MM.1S (cell line): ENCODE data around the gene CYSTM1.

ENCODE experiments used
- DNase-seq: peaks from one replicate; pipeline ENCODE4 v3.0.0-alpha.2; 2015
- H2AFZ ChIP-seq: fragments of 300-600 bp; sonication (generic); 2 replicates; pipeline ENCODE4 v1.6.0; 2016; ENCODE audit warnings: antibody characterized with exemption, low read length
- H3F3A ChIP-seq: fragments of 300-600 bp; sonication (generic); 2 replicates; pipeline ENCODE4 v1.6.1; 2016; ENCODE audit warnings: mild to moderate bottlenecking, antibody characterized with exemption, low read length, moderate library complexity, mixed read lengths; ENCODE audit not compliant: insufficient read depth
- H3K27ac ChIP-seq: fragments of 300-600 bp; sonication (generic); 2 replicates; pipeline ENCODE4 v1.5.1; 2016; ENCODE audit warnings: mild to moderate bottlenecking, low read length
- H3K27me3 ChIP-seq: fragments of 300-600 bp; sonication (generic); replicated peaks from 2 replicates; pipeline ENCODE4 v1.6.0; 2016; ENCODE audit warnings: low read length; ENCODE audit not compliant: insufficient read depth
- H3K36me3 ChIP-seq: fragments of 300-600 bp; sonication (generic); replicated peaks from 2 replicates; pipeline ENCODE4 v1.6.1; 2016; ENCODE audit warnings: mild to moderate bottlenecking, low read length, mixed read lengths; ENCODE audit not compliant: insufficient read depth
- H3K4me1 ChIP-seq: fragments of 300-600 bp; sonication (generic); 2 replicates; pipeline ENCODE4 v1.6.1; 2016; ENCODE audit warnings: low read length, mixed read lengths
- H3K4me2 ChIP-seq: fragments of 300-600 bp; sonication (generic); 2 replicates; pipeline ENCODE4 v1.6.0; 2016; ENCODE audit warnings: low read depth, low read length
- H3K4me3 ChIP-seq: fragments of 300-600 bp; sonication (generic); 2 replicates; pipeline ENCODE4 v1.5.1; 2016; ENCODE audit warnings: low read length, mixed read lengths
- H3K79me2 ChIP-seq: fragments of 300-600 bp; sonication (generic); 2 replicates; pipeline ENCODE4 v1.6.1; 2016; ENCODE audit warnings: mixed run types, low read length, mixed read lengths
- H3K9ac ChIP-seq: fragments of 300-600 bp; sonication (generic); 2 replicates; pipeline ENCODE4 v1.6.1; 2016; ENCODE audit warnings: low read length, mixed read lengths
- H3K9me2 ChIP-seq: fragments of 300-600 bp; sonication (generic); replicated peaks from 2 replicates; pipeline ENCODE4 v1.6.1; 2016; ENCODE audit warnings: mild to moderate bottlenecking, low read length, mixed read lengths; ENCODE audit not compliant: insufficient read depth
- H3K9me3 ChIP-seq: fragments of 300-600 bp; sonication (generic); replicated peaks from 2 replicates; pipeline ENCODE4 v1.6.1; 2016; ENCODE audit warnings: mild to moderate bottlenecking, low read length, mixed read lengths; ENCODE audit not compliant: insufficient read depth
- H4K20me1 ChIP-seq: fragments of 300-600 bp; sonication (generic); 2 replicates; pipeline ENCODE4 v1.6.1; 2016; ENCODE audit warnings: mild to moderate bottlenecking, low read length, moderate library complexity, mixed read lengths; ENCODE audit not compliant: insufficient read depth
- EZH2 ChIP-seq: fragments of 300-600 bp; sonication (generic); optimal IDR thresholded peaks from 2 replicates; pipeline ENCODE3; 2017; ENCODE audit warnings: low read depth, mild to moderate bottlenecking, antibody characterized with exemption, low read length, mixed read lengths
- EZH2phosphoT487 ChIP-seq: fragments of 300-600 bp; sonication (generic); IDR thresholded peaks from 2 replicates; pipeline ENCODE4 v1.6.1; 2018; ENCODE audit warnings: antibody characterized with exemption, low read length
- TF ChIP-seq, protein P1 (sequence below): fragments of 300-600 bp; sonication (generic); IDR thresholded peaks from 2 replicates; pipeline ENCODE4 v1.5.1; 2016; ENCODE audit warnings: antibody characterized with exemption, low read length, mixed read lengths

Gene CYSTM1

DNA sequence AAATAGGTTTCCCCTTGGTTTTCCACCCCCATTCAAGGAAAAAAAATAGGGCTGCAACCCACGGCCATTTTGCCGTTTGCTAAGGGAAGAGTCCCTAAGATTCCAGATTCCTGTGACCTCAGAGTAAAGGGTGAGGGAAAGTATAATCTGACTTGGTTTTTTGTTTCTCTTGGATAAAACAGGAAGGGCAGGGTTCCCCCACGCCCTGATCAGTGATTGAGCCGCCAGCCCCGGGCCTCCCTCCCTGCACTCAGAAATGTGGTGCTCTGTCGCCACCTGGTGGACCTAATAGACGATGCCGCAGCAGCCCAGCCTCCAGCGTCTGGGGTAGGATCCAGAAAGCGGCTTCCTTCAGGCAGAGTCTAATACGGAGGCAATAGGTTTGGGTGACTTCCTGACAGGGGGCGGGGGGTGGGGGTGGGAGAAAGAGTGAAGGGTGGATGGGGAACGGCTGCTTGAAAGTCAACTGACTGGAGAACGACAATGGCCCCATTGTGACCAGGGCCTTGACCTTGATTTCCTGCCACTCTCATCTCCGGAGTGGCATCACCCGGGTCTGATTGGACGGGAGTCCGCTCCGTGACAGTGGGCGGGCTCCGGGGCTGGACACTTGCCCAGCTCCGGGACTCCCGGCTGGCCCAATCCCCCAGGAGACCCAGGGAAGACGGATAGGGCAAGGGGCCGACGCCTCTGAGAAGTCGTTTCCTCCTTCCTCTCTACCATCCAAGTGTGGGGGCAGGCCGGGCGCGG, 17.8 kb upstream of the CYSTM1 start:
- H4K20me1 ChIP-seq, result no peaks in the 10 kb centered on the region
- H3K36me3 ChIP-seq, result no peaks in the 10 kb centered on the region
- no peak overlapping the region for H3K9ac ChIP-seq
- peak overlapping the region; percentile 45; the same call in 1 of the 2 replicates for H3K4me3 ChIP-seq
- H3F3A ChIP-seq, result no peaks in the 10 kb centered on the region
- TF ChIP-seq EZH2phosphoT487 (no peak), EZH2 (no peak)
- TF ChIP-seq, protein P1, sequence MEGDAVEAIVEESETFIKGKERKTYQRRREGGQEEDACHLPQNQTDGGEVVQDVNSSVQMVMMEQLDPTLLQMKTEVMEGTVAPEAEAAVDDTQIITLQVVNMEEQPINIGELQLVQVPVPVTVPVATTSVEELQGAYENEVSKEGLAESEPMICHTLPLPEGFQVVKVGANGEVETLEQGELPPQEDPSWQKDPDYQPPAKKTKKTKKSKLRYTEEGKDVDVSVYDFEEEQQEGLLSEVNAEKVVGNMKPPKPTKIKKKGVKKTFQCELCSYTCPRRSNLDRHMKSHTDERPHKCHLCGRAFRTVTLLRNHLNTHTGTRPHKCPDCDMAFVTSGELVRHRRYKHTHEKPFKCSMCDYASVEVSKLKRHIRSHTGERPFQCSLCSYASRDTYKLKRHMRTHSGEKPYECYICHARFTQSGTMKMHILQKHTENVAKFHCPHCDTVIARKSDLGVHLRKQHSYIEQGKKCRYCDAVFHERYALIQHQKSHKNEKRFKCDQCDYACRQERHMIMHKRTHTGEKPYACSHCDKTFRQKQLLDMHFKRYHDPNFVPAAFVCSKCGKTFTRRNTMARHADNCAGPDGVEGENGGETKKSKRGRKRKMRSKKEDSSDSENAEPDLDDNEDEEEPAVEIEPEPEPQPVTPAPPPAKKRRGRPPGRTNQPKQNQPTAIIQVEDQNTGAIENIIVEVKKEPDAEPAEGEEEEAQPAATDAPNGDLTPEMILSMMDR, result peak; percentile 87
- no peak overlapping the region for H3K27ac ChIP-seq
- H3K79me2 ChIP-seq, result no peaks in the 10 kb centered on the region
- H3K4me2 ChIP-seq, result peak overlapping the region; percentile 69; the same call in 1 of the 2 replicates
- H3K9me3 ChIP-seq, result no peaks in the 10 kb centered on the region
- no peaks in the 10 kb centered on the region for H3K4me1 ChIP-seq
- H3K9me2 ChIP-seq, result no peaks in the 10 kb centered on the region
- peak; percentile 77 for DNase-seq
- H3K27me3 ChIP-seq, result no peaks in the 10 kb centered on the region
- H2AFZ ChIP-seq, result peak overlapping the region; percentile 86

DNA sequence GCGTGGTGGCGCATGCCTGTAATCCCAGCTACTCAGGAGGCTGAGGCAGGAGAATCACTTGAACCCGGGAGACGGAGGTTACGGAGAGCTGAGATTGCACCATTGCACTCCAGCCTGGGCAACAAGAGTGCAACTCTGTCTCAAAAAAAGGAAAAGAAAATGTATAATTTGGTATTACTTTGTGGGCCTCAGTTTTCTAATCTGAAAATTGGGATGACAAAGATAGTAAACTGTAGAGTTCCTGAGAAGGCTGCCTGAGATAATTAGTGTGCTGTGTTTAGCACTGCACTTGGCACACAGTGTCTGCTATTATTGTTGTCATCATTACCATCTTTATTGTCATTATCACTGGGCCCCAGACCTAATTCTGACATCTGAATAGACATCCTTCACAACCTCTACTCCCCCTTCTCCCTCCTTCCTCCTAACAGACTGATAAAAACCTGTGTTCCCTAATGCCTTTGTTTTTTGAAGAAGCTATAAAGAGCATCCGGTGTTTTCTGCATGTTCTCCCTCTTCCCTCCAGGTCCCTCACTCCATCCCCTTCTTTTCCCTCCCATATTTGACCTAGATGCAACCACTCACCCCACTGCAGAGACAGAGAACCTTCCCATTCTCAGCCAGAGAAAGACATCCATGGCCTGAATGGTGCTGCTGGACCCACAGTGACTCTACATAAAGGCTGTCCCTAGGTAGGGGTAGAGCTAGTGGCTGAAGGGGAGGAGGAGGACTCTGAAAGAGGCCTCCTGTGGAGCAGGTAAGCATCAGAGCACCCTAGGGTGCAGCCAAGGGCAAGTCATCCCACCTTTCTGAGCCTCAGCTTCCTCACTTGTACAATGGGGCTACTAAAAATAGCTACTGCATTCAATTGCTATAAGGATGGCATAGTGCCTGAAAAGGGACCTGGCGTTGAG, 15.7 kb upstream of the CYSTM1 start:
- Histone ChIP-seq H2AFZ (no peak overlapping the region), H3K9me3 (no peaks in the 10 kb centered on the region), H3K4me2 (no peak overlapping the region), H3K9ac (no peak overlapping the region), H3K9me2 (no peaks in the 10 kb centered on the region), H4K20me1 (no peaks in the 10 kb centered on the region), H3F3A (no peaks in the 10 kb centered on the region), H3K4me3 (no peak overlapping the region), H3K79me2 (no peaks in the 10 kb centered on the region), H3K27ac (no peak overlapping the region), H3K36me3 (no peaks in the 10 kb centered on the region), H3K4me1 (no peaks in the 10 kb centered on the region), H3K27me3 (no peaks in the 10 kb centered on the region)
- TF ChIP-seq EZH2phosphoT487 (no peak), EZH2 (no peak)
- TF ChIP-seq, protein P1, result no peak
- DNase-seq, result no peak

DNA sequence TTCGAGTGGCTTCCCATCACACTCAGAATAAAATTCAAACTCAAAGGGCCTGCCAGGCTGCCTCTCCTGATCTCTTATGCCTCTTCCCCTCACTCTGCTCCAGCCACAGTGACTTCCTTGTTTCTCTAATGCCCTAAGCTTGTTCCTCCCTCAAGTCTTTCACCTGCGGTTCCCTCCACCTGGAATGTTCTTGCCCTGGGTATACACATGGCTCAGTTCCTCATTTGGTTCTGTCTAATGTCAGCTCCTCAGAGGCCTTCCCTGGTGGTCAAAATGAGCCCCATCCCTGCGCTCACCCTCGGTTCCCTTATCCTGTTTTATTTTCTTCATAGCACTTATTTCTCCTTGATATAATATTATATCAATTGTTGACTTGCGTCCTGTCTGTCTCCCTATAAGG, 12.7 kb upstream of the CYSTM1 start:
- Histone ChIP-seq H3K27me3 (no peaks in the 10 kb centered on the region), H3K4me3 (no peak overlapping the region)

More for the DNA sequence above, 12.7 kb upstream of the CYSTM1 start:
- Histone ChIP-seq H2AFZ (no peak overlapping the region), H3K9ac (no peak overlapping the region), H3K36me3 (no peaks in the 10 kb centered on the region), H3K9me2 (no peaks in the 10 kb centered on the region), H3F3A (no peaks in the 10 kb centered on the region), H4K20me1 (no peaks in the 10 kb centered on the region), H3K27ac (no peak overlapping the region), H3K4me1 (peaks cover 3% of the 10 kb centered on the region; the same call in 1 of the 2 replicates), H3K9me3 (no peaks in the 10 kb centered on the region), H3K79me2 (no peaks in the 10 kb centered on the region), H3K4me2 (no peak overlapping the region)
- TF ChIP-seq EZH2 (no peak), EZH2phosphoT487 (no peak)
- TF ChIP-seq, protein P1, result no peak
- no peak for DNase-seq
